ENCODE data around the gene NOSTRIN.

The NOSTRIN gene

GRCh38 chr2:168884975-168885374 is 82.5 kb downstream of the NOSTRIN start:
- DNase-seq (ENCODE audit: low read depth): no peak

- no peak for DNase-seq (ENCODE audit: low read depth)
Observed at GRCh38 chr2:168889635-168890005, 87.2 kb downstream of the NOSTRIN start.

GRCh38 chr2:168890006-168890782 is 87.8 kb downstream of the NOSTRIN start, which contains the start of gene SPC25:
SPC25 (minus strand) TSS chr2:168890430; CDS start chr2:168889519, 911 bp downstream.
- DNase-seq (ENCODE audit: low read depth): peak; percentile 76

DNA sequence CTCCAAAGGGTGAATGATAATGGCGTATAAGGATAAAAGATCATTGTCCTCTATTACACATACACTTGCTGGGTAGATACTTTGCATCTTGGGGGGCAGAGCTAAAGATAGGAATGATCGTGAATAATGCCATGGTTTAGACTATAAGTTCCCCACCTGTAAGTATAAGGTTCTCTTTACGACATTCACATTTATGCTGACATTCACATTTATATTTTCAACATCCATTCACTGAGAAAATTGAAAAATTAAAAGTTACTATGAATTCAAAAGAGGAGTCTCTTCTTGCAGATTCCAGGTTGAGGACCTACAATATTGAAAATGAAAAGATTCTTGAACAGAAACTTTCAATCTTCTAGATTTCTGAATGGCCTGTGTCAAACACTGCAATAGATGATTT is 89.9 kb downstream of the NOSTRIN start:
- no peak for DNase-seq (ENCODE audit: low read depth)

DNA sequence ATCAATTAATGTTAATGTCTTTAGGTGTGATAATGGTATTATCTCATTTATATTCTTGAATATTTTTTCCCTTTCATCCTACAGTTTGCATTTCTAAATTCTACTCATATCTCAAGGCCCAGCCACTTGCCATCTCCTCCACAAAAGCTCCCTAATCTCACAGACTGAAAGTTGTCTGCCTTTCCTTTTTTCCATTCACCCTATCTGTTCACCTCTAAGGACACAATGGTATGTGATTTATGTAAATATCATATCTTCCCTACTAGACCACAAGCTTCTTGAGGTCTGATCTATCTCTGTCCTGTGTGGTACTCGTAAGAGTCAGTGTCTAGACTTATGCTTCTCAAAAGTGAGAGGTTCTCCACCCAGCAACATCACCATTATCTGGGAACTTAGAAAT is 91.7 kb downstream of the NOSTRIN start:
- DNase-seq (ENCODE audit: low read depth): no peak

DNA sequence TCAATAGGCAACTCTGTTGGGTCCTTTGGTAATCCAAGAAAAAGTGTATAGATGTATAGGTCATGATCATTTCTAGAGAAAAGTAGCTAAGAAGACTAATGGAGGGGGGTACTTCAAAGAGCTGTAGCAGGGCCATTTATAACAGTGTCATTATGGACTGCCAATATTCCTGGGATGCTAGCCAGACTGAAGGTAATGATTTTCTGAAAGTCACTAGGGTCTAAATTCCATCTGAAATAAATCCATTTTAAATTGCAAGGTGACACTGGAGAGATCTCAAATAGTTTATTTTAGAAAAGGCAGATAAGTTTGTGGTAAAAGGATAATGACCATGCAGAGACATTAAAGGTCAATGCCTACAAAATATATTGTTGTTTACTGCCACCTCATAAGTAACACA is 92.3 kb downstream of the NOSTRIN start:
- DNase-seq (ENCODE audit: low read depth): no peak

GRCh38 chr2:168895771-168896170 is 93.3 kb downstream of the NOSTRIN start:
- no peak for DNase-seq (ENCODE audit: low read depth)

DNA sequence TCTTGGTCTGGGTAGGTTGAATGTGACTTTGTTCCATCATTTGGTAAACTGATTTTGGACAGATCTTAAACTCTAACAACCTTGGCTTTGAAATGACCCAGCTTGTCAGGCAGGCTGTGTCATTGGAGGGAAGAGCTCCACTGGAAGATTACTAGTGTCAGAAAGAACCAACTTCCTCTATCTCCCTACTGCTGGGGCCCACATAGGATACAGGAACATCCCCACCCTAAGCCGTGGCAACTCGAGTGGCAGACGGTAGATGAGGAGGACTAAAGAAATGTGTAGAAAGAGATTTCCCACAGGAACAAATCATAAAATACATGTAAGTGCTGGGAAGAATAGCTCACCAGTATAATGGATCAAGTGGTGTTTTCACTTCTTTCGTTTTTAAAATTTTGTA is 94.3 kb downstream of the NOSTRIN start:
- DNase-seq (ENCODE audit: low read depth): no peak

- DNase-seq (ENCODE audit: low read depth): no peak
Observed at GRCh38 chr2:168897449-168897848, 95.0 kb downstream of the NOSTRIN start.

DNA sequence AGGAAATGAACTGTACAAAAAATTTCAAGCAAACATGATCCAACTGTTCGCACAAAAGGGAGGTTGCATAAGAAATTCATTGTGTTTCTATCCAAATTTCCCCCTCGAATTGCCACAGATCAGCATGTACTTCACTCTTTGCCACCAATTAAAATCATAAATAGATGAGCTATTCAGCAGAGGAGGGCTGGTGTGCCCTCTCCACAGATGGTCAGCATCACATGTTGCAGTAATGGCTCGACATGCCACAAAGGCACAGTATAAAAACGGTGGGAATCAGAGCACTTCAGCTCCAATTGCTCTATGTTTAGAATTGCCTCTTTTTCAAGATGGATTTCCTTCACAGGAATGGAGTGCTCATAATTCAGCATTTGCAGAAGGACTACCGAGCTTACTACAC is 98.6 kb downstream of the NOSTRIN start, which contains the start of gene G6PC2:
Gene G6PC2, plus strand, starts transcription at position 289 of the 400 bp plus-strand sequence. Its CDS starts 41 bp downstream, at position 330.
- DNase-seq (ENCODE audit: low read depth): no peak

- DNase-seq (ENCODE audit: low read depth): no peak
Observed at GRCh38 chr2:168903888-168904287, 101.5 kb downstream of the NOSTRIN start.

- no peak for DNase-seq (ENCODE audit: low read depth)
Observed at GRCh38 chr2:168904358-168904757, 101.9 kb downstream of the NOSTRIN start.

- no peak for DNase-seq (ENCODE audit: low read depth)
Observed at GRCh38 chr2:168907940-168908662, 105.7 kb downstream of the NOSTRIN start.

DNA sequence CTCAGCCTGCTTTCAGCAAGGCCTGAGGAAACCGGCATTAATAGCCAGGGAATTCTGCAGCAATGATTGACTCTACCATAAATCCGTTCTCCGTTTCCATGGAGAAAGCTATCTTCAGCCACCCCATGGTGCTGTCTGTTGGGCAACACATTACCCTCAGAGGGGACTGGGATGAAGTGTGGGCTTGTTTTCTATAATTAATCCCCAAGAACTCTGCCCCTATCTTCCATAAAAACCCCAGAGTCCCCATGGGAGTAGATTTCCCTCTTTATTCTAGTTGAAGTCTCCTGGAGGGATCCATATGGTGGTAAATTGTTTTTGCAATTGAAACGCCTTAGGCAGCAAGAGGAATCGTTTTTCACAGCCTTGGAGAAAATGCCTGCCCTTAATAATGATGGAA is 107.9 kb downstream of the NOSTRIN start:
- no peak for DNase-seq (ENCODE audit: low read depth)

DNA sequence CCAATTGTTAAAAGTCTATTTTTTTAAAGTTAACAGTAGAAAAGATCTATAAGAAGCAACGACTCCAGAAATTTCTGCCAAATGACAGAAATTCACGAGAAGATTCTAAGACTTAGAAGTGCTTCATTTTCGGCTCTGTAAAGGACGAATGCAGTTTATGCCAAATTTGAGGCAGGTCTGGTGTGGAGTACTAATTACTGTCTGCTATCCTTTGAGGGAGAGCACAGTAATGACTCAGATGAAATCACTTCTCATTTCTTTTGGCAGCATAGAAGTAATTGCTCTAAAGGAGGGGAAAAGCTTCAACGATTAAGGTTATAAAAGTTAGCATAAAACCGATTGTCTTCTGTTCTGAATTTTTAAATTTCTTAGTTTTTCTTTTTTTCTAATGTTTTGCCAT is 110.0 kb downstream of the NOSTRIN start:
- no peak for DNase-seq (ENCODE audit: low read depth)

GRCh38 chr2:168912901-168913369 is 110.5 kb downstream of the NOSTRIN start:
- no peak for DNase-seq (ENCODE audit: low read depth)

DNA sequence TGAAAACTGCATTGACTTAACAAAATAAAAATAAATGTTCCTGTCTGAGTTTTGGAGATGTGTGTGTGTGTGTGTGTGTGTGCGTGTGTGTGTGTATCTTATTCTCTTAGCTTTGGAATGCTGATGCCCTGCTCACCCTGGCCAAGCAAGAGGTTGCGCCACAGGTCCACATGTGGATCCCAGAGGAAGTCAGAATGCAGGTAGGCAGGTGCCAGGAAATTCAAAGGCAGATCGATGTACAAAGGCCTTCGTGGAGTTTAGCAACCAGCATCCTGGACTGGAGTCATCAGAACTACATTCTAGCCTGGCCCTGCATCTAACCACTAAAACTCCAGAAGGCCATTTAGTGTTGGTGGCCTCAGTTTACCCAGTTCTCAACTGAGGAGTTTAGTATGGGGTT is 111.1 kb downstream of the NOSTRIN start:
- DNase-seq (ENCODE audit: low read depth): no peak

Measured in stimulated activated CD8-positive, alpha-beta memory T cell treated with anti-CD3 and anti-CD28 coated beads, Interleukin-4, amount 100 ng/mL, for 24 hours (primary cell).